GM12872 (cell line): Measurements from ENCODE around the gene TRDMT1.

Source experiments
- CTCF ChIP-seq: IDR thresholded peaks from 3 replicates; pipeline ENCODE4 v1.5.1; 2011; ENCODE audit warnings: low read depth, mild to moderate bottlenecking, low read length, moderate library complexity; ENCODE audit not compliant: insufficient read depth

TRDMT1 gene

GRCh38 chr10:17213646-17214349 is 12.3 kb upstream of the TRDMT1 start:
- TF ChIP-seq CTCF, result no peak

DNA sequence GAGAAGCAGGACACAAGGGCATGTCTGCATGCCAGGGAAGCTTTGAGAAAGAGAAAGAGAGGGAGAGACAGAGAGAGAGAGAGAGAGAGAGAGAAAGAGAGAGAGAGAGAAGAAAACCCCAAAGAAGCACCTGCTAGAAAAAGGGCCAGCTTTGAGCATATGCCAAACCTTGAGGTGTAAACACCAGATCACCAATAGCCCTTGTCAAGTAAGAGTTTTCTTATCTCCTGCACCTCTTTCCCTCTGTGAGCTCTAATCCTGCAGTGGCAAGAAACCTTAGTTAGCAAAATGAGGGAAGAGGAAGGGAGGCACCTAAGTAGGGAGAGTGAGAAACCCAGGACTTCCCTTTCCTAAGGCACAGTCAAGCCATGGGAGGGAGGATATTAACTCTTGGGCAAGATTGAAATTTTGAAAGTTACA is 11.3 kb upstream of the TRDMT1 start:
- TF ChIP-seq CTCF, result no peak

- TF ChIP-seq CTCF, result no peak
These were observed 8.9 kb upstream of the TRDMT1 start for GRCh38 chr10:17210361-17210760.

DNA sequence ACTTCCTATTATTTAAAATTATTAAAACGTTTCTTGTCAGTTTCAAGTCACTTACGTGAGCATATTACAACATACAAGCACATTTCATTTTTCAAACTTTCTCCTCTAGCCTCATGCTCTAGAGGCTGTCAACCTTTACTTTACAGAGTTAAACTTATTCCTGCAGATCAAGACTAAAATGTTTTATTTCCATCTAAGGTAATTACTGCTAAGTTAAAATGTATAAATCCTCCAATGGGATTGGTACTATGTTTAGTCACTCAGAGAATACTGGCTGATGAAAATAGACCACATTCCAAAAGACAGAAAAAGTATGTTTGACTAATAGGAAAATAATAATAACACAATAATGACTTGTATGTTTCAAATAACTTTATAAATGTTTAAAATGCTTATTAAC is 8.4 kb upstream of the TRDMT1 start:
- TF ChIP-seq CTCF, result no peak

- TF ChIP-seq CTCF, result no peak
These were observed 7.8 kb upstream of the TRDMT1 start for GRCh38 chr10:17209302-17209701.

- no peak for TF ChIP-seq CTCF
These were observed 7.0 kb upstream of the TRDMT1 start for GRCh38 chr10:17208476-17208875.

DNA sequence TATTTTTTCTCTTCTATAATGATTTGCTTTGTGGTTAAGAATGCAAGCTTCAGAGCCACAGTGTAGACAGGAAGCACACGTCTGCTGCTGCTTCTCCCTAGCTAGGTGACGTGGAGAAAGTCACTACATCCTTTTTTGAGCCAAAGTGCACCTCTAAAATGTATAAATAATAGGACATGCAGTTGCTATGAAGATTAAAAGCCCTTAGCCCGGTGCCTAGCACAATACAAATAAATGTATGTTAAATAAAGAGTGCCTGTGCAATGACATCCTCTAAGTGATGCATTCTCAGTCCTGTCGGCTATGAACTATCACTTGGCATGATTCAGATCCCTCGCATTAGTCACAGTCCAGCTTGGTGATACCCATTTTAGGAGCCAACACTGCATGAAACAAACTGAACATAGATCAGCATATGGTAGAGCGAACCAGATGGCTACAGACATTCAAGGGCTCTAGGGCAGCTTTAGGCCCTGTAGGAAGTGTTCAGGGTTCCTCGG is 4.8 kb upstream of the TRDMT1 start:
- TF ChIP-seq CTCF, result no peak
